HG02943 (cell line): ENCODE data around the gene LRCH1.
A peak's percentile ranks its signal among the peaks of the same experiment; 100 is the strongest.
"Not testable (repeated sequence)": the region's sequence is repeated elsewhere in the genome, so short reads cannot be mapped to it uniquely, and the experiment has no call there.

Experiments used
- ATAC-seq: cut with Tn5 transposase; IDR thresholded peaks from one replicate; pipeline ENCODE4 v1.9.1; 2021; ENCODE audit warnings: mild to moderate bottlenecking, low read depth, moderate library complexity; ENCODE audit not compliant: unreplicated experiment

The LRCH1 gene

GRCh38 chr13:46552889-46553520, at the start of gene LRCH1:
LRCH1 (plus strand) TSS chr13:46553170; CDS start chr13:46553397, 227 bp downstream.
- peak; percentile 60 for ATAC-seq

- no peak for ATAC-seq
Measured at GRCh38 chr13:46504036-46504435, 48.9 kb upstream of the LRCH1 start.

- ATAC-seq, result no peak
Measured at GRCh38 chr13:46507981-46508380, 45.0 kb upstream of the LRCH1 start.

- no peak for ATAC-seq
Measured at GRCh38 chr13:46509981-46510380, 43.0 kb upstream of the LRCH1 start.

GRCh38 chr13:46515803-46516202, 37.2 kb upstream of the LRCH1 start:
- no peak for ATAC-seq

- ATAC-seq, result no peak
Measured at GRCh38 chr13:46516599-46517338, 36.2 kb upstream of the LRCH1 start.

GRCh38 chr13:46517748-46518147, 35.2 kb upstream of the LRCH1 start:
- not testable (repeated sequence) for ATAC-seq

- ATAC-seq, result no peak
Measured at GRCh38 chr13:46519182-46519581, 33.8 kb upstream of the LRCH1 start.

- ATAC-seq, result no peak
Measured at GRCh38 chr13:46520166-46520565, 32.8 kb upstream of the LRCH1 start.

- no peak for ATAC-seq
Measured at GRCh38 chr13:46521486-46521885, 31.5 kb upstream of the LRCH1 start.

GRCh38 chr13:46521921-46522747, 30.8 kb upstream of the LRCH1 start:
- ATAC-seq, result no peak

GRCh38 chr13:46522748-46523030, 30.3 kb upstream of the LRCH1 start:
- no peak for ATAC-seq

- ATAC-seq, result no peak
Measured at GRCh38 chr13:46523972-46524752, 28.8 kb upstream of the LRCH1 start.

- no peak for ATAC-seq
Measured at GRCh38 chr13:46526100-46526735, 26.8 kb upstream of the LRCH1 start.

GRCh38 chr13:46526740-46527139, 26.2 kb upstream of the LRCH1 start:
- ATAC-seq, result no peak

GRCh38 chr13:46527237-46527636, 25.7 kb upstream of the LRCH1 start:
- no peak for ATAC-seq

GRCh38 chr13:46529216-46529919, 23.6 kb upstream of the LRCH1 start:
- no peak for ATAC-seq

GRCh38 chr13:46530084-46530935, 22.7 kb upstream of the LRCH1 start:
- no peak for ATAC-seq

GRCh38 chr13:46531953-46532352, 21.0 kb upstream of the LRCH1 start:
- ATAC-seq, result no peak
